ENCODE data around the gene KLHL11.

Gene KLHL11

GRCh38 chr17:41813699-41814124 is 51.5 kb downstream of the KLHL11 start:
- DNase-seq (ENCODE audit: low spot score in 2 of 2), result no peak
- H3K27me3 Mint-ChIP-seq, result peaks cover 11% of the 10 kb centered on the region
- H3K36me3 Mint-ChIP-seq, result no peaks in the 10 kb centered on the region
- H3K27ac Mint-ChIP-seq, result no peak overlapping the region
- H3K4me1 Mint-ChIP-seq, result peaks cover 18% of the 10 kb centered on the region
- H3K9me3 Mint-ChIP-seq, result no peaks in the 10 kb centered on the region
- ATAC-seq (ENCODE audit: low read depth), result no peak
- peak overlapping the region; percentile 62 for H3K4me3 Mint-ChIP-seq

- no peak for DNase-seq (ENCODE audit: low spot score in 2 of 2)
- no peaks in the 10 kb centered on the region for H3K36me3 Mint-ChIP-seq
- H3K4me1 Mint-ChIP-seq, result peaks cover 16% of the 10 kb centered on the region
- ATAC-seq (ENCODE audit: low read depth), result no peak
- H3K27me3 Mint-ChIP-seq, result peaks cover 10% of the 10 kb centered on the region
- peak overlapping the region; percentile 62 for H3K4me3 Mint-ChIP-seq
- H3K27ac Mint-ChIP-seq, result no peak overlapping the region
- no peaks in the 10 kb centered on the region for H3K9me3 Mint-ChIP-seq
Measured at GRCh38 chr17:41813152-41813680, 52.0 kb downstream of the KLHL11 start.

DNA sequence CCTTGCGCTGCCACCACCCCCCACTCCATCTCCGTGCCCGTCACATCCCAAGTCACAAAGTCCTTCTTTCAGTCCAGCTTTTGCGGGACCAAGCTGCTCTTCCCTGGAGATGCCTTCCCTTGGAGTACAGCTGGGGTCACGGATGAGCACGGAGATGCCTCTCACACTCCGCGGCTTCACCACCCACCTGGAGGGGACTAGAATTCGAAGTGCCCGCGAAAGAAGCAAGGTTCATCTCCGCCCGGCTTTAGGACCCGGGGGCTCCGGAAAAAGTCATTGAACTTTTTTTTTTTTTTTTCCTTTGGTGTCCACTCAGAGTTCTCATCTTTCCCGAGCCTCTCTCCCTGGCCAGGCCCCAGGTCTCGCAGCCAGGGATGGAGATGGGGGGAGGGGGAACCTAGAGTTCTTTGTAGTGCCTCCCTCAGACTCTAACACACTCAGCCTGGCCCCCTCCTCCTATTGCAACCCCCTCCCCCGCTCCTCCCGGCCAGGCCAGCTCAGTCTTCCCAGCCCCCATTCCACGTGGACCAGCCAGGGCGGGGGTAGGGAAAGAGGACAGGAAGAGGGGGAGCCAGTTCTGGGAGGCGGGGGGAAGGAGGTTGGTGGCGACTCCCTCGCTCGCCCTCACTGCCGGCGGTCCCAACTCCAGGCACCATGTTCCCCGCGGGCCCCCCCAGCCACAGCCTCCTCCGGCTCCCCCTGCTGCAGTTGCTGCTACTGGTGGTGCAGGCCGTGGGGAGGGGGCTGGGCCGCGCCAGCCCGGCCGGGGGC is 52.7 kb downstream of the KLHL11 start, which contains the start of gene FKBP10:
Gene FKBP10, plus strand, starts transcription at position 624 of the 771 bp plus-strand sequence. Its CDS starts 31 bp downstream, at position 655.
- H3K27ac Mint-ChIP-seq, result peak within 1 kb of the TSS; percentile 68
- H3K4me1 Mint-ChIP-seq, result peaks cover 13% of the 10 kb centered on the region
- no peaks in the 10 kb centered on the region for H3K9me3 Mint-ChIP-seq
- ATAC-seq (ENCODE audit: low read depth), result peak; percentile 11
- no peaks in the 10 kb centered on the region for H3K36me3 Mint-ChIP-seq
- peaks cover 6% of the 10 kb centered on the region for H3K27me3 Mint-ChIP-seq
- peak within 1 kb of the TSS; percentile 93 for H3K4me3 Mint-ChIP-seq
- peak in 1 of 2 donors; percentile 36 for DNase-seq (ENCODE audit: low spot score in 2 of 2)

- H3K4me1 Mint-ChIP-seq, result peaks cover 13% of the 10 kb centered on the region
- no peaks in the 10 kb centered on the region for H3K9me3 Mint-ChIP-seq
- peak within 1 kb of the TSS; percentile 93 for H3K4me3 Mint-ChIP-seq
- H3K27ac Mint-ChIP-seq, result peak within 1 kb of the TSS; percentile 68
- DNase-seq (ENCODE audit: low spot score in 2 of 2), result peak; percentile 72 to 90
- no peaks in the 10 kb centered on the region for H3K36me3 Mint-ChIP-seq
- ATAC-seq (ENCODE audit: low read depth), result peak; percentile 91
- peaks cover 6% of the 10 kb centered on the region for H3K27me3 Mint-ChIP-seq
Measured at GRCh38 chr17:41811549-41812380, 53.5 kb downstream of the KLHL11 start, which contains the start of gene P3H4. Gene P3H4 (minus strand): TSS chr17:41811949. CDS start chr17:41811915, 34 bp downstream.

GRCh38 chr17:41810659-41811548 is 54.3 kb downstream of the KLHL11 start:
- Mint-ChIP-seq H3K36me3 (no peaks in the 10 kb centered on the region), H3K27ac (no peak overlapping the region), H3K27me3 (peaks cover 6% of the 10 kb centered on the region), H3K4me1 (peaks cover 13% of the 10 kb centered on the region), H3K4me3 (peak overlapping the region; percentile 93), H3K9me3 (no peaks in the 10 kb centered on the region)
- ATAC-seq (ENCODE audit: low read depth) (peak; percentile 46), DNase-seq (ENCODE audit: low spot score in 2 of 2) (no peak)

GRCh38 chr17:41806685-41807445 is 58.4 kb downstream of the KLHL11 start:
- H3K4me1 Mint-ChIP-seq, result peaks cover 11% of the 10 kb centered on the region

More at GRCh38 chr17:41806685-41807445, 58.4 kb downstream of the KLHL11 start:
- Mint-ChIP-seq H3K36me3 (no peaks in the 10 kb centered on the region), H3K4me3 (no peak overlapping the region), H3K27me3 (peaks cover 8% of the 10 kb centered on the region), H3K9me3 (no peaks in the 10 kb centered on the region), H3K27ac (no peak overlapping the region)
- DNase-seq (ENCODE audit: low spot score in 2 of 2) (no peak), ATAC-seq (ENCODE audit: low read depth) (no peak)

Data from memory B cell (primary cell).